Inferior parietal cortex (tissue), 1 donor: ENCODE results near the gene DSC3.

ENCODE experiments used
- DNase-seq: peaks from one replicate; pipeline ENCODE4 v3.0.0-alpha.2; 2016; ENCODE audit errors: extremely low spot score

Gene DSC3

GRCh38 chr18:30971338-30971956, 71.1 kb downstream of the DSC3 start:
- DNase-seq, result peak; percentile 87

DNA sequence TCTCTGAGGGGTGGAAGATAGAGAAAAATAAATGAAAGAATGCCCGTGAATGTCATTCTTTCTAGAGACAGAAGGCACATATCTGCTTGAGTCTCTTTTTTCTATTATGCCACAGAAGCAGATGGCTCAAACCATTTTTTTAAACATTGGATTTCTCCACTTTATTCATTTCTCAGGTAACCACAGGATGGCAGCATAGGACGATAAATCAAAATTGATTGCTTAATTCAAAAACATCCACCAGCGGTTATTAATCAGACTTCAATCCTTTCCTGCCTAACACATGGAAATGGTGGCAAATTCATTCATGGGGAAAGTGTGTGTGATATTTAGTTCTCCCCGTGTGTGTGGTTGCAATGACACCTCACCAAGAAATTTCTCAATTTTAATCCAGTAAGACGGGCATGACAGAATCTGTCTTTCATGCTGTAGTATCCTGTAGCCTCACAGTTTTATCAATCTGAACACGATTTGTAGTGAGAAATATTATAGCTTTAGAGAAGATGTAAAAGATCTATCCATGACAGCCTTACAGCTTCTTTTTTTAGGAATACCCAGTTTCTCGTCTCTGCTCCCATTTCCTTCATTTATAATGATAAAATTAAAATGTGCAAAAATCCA, 72.2 kb downstream of the DSC3 start:
- DNase-seq, result peak; percentile 61

DNA sequence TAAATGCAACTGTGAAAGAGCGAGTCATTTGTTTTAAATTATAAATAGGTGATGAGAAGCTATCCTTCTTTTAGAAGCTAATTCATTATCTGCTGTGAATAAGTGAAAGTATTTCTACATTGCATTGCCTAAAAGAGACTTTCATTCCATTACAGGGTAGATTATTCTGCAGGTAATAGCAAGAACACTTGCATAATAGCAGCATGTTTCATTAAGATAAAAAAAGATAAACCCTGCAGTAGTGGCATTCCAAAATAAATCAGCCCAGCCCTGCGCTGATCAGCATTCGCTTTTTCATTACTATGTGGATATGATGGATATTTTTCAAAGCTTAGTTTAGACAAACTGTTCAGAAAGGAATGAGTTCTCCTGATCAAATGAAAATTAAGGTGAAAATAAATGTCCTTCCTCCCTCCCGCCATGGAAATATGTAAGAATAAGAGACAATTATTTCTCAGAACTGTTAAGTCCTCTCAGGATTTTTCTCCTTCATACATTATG, 72.8 kb downstream of the DSC3 start:
- DNase-seq, result no peak

GRCh38 chr18:30967701-30968100, 74.8 kb downstream of the DSC3 start:
- no peak for DNase-seq

DNA sequence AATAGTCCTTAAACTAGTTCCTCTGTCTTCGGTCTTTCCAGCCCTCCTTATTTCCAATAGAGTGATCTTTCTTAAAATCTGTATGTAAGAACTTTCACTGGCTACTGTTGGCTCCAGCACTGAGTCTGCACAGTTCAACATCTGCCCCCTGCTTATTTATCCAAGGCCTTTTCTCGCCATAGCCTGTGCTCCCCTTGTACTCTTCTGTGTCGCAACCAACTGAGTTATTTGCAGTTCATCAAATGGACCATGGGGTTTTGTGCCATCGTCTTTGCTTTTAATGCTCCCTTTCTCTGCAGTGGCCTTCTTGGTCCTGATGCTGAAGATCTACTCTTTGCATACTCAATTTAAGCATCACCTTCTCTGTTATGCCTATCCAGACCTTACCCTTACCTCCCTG, 77.3 kb downstream of the DSC3 start:
- DNase-seq, result no peak

DNA sequence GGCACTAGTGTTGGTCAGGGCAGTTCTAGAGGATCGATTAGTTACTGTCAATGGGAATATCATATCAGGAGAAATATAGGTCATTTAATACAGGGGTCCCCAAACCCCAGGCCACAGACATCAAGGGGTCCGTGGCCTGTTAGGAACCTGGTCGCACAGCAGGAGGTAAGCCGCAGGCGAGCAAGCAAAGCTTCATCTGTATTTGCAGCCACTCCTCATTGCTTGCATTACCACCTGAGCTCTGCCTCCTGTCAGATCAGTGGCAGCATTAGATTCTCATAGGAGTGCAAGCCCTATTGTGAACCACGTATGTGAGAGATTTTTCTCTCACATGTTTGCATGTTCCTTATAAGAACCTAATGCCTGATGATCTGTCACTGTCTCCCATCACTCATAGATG, 81.9 kb downstream of the DSC3 start:
- DNase-seq, result no peak

DNA sequence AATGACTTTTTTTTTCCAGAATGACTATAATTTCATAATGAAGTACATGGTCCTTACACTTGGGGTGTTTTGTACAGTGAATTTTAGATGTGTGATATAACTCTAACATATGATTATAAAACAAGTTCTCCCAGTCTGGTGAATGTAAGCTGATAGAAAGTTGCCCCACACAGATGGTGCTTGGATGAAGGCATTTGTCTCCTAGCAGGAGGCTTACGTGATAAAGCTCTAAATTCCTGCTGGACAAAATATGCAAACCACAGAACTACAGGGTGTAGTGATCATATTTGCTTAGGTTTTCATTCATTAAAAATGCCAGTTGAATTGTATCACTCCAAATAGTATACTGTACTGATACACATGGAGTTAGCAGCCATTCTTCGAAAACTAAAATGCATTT, 85.5 kb downstream of the DSC3 start:
- DNase-seq, result no peak

DNA sequence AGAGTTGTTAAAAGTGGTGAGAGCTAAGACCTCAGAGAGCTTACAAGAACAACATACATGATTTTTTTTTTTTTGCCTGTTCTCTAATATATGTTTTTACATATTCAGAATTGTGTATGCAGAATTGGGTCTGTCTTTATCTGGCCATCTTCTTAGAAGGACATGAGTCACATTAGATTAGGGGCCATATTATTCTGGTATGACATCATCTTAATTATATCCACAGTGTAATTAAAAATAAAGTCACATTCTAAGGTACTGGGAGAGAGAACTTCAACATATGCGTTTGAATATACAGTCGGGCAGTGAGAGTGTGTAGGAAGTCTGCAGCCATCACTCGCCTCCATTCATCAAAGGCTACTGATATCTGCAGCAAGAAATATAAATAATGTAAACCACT, 88.3 kb downstream of the DSC3 start:
- DNase-seq, result no peak

GRCh38 chr18:30945761-30946160, 96.8 kb downstream of the DSC3 start:
- DNase-seq, result no peak

GRCh38 chr18:30944773-30945417, 97.6 kb downstream of the DSC3 start:
- DNase-seq, result no peak

DNA sequence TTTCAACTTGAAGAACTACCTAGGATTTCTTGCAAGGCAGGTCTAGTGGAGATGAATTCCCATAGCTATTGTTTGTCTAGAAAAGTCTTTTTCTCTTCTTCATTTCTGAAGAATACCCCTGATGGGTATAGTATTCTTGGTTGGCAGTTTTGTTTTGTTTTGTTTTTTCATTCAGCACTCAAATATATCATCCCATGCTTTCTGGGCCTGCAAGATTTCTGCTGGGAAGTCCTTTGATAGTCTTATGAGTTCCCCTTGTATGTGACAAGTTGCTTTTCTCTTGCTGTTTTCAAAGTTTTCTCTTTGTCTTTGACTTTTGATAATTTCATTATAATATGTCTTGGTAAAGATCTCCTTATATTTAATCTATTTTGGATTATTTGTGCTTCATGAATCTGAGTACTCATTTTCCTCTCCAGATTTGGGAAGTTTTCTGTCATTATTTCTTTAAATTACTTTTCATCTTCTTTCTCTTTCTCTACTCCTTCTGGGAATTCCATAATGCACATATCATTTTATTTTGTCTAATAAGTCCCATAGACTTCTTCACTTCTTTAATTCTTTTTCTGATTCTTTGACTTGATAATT, 101.5 kb downstream of the DSC3 start:
- no peak for DNase-seq
